22Rv1 (cell line): ENCODE data around the gene POLR2L.

Experiments
- ZFX ChIP-seq: fragments of 450-650 bp; IDR thresholded peaks from 2 replicates; pipeline ENCODE4 v1.6.1; 2017; ENCODE audit warnings: antibody characterized with exemption, borderline replicate concordance
- TF ChIP-seq, protein P1 (sequence below): fragments of 450-650 bp; IDR thresholded peaks from 2 replicates; pipeline ENCODE4 v1.5.1; 2017; ENCODE audit warnings: mild to moderate bottlenecking

DNA sequence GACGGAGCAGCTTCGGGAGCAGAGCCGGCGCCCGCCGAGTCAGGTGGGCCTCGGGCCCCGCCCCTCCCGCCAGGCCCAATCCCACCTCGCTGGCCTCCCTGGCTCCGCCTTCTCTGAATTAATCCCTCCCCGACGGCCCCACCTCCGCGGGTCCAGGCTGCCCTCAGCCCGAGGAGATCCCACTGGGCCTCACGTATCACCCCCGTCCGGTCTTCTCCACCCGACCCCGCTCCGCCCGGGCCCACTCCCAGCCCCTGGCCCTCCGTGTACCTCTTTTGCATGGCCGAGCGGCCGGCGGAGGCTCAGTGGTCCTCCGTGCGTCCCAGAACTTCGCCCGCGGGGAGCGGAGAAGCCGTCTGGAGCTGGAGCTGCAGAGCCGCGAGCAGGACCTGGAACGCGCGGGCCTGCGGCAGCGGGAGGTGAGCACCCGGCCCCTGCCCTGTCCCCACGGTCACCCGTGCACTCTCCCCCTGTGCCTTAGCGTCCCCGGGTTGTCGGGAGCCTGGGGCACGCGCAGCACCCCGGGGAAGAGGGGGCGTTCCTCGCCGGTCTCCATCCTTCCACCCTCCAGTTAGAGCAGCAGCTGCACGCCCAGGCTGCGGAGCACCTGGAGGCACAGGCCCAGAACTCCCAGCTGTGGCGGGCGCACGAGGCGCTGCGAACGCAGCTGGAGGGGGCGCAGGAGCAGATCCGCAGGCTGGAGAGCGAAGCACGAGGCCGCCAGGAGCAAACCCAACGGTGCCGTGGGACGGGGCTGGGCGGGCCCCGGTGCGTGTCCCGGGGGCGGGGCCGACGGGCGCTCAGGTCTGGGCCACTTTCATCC lies 11.8 kb downstream of the POLR2L start:
- TF ChIP-seq, protein P1, sequence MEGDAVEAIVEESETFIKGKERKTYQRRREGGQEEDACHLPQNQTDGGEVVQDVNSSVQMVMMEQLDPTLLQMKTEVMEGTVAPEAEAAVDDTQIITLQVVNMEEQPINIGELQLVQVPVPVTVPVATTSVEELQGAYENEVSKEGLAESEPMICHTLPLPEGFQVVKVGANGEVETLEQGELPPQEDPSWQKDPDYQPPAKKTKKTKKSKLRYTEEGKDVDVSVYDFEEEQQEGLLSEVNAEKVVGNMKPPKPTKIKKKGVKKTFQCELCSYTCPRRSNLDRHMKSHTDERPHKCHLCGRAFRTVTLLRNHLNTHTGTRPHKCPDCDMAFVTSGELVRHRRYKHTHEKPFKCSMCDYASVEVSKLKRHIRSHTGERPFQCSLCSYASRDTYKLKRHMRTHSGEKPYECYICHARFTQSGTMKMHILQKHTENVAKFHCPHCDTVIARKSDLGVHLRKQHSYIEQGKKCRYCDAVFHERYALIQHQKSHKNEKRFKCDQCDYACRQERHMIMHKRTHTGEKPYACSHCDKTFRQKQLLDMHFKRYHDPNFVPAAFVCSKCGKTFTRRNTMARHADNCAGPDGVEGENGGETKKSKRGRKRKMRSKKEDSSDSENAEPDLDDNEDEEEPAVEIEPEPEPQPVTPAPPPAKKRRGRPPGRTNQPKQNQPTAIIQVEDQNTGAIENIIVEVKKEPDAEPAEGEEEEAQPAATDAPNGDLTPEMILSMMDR = no peak
- TF ChIP-seq ZFX = no peak
